HG03432 (cell line): Measurements from ENCODE around the gene NT5DC4.
"Not testable (repeated sequence)": the region's sequence is repeated elsewhere in the genome, so short reads cannot be mapped to it uniquely, and the experiment has no call there.

Experiments used
- ATAC-seq: cut with Tn5 transposase; IDR thresholded peaks from one replicate; pipeline ENCODE4 v1.9.1; 2021; ENCODE audit warnings: mild to moderate bottlenecking, moderate library complexity; ENCODE audit not compliant: unreplicated experiment

NT5DC4 gene

DNA sequence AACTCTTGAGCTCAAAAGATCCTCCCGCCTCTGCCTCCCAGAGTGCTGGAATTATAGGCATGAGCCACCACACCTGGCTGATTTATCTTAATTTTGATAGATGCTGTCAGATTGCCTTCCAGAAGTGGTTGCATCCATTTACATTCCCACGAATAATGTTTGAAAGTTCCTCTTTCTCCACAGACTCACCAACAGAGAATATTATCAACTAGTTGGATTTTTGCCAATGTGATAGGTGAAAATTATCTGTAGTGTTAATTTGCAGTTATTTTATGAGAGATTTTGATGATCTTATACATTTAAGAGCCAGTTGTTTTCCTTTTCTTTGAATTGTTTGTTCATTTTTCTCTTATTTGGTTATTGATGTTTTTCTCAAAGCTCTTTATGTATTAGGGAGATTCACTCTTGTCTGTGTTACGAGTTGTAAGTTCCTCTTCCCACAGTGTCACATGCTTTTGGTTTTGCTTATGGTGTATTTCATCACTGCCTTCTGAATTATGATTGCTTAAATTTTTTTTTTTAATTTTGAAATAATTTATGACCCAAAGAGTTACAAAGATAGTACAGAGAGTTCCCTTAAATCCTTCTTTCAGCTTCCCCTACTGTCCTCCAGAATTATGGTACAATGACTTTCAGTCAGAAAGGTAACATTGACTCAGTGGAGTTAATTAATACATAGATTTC is 20.7 kb upstream of the NT5DC4 start:
- ATAC-seq: no peak

DNA sequence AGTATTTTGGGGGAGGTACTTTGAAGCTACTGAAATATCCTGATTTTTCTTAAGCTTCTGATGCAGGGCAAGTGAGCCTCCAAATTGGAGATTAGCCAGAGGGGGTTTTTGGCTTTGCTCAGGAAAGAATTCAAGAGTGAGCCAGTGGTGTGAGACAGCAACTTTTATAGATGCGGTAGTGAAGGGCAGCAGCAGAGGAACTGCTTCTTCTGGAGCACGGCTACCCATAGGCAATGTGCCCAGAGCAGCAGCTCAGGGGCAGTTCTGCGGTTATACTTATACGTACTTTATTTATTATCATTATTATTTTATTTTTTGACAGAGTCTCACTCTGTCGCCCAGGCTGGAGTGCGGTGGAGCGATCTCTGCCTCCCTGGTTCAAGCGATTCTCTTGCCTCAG is 19.8 kb upstream of the NT5DC4 start:
- no peak for ATAC-seq

DNA sequence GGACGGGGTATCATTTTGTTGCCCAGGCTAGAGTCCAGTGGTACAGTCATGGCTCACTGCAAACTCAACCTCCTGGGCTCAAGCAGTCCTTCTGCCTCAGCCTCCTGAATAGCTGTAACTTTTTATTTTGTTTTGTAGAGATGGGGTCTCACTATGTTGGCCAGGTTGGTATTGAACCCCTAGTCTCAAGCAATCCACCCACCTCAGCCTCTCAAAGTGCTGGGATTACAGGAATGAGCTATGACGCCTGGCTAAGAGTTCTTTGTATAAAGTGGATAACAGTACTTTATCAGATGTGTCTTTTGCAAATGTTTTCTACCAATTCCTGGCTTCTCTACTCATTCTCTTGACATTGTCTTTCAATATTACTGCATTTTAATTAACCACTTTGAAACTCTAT is 17.1 kb upstream of the NT5DC4 start:
- no peak for ATAC-seq

DNA sequence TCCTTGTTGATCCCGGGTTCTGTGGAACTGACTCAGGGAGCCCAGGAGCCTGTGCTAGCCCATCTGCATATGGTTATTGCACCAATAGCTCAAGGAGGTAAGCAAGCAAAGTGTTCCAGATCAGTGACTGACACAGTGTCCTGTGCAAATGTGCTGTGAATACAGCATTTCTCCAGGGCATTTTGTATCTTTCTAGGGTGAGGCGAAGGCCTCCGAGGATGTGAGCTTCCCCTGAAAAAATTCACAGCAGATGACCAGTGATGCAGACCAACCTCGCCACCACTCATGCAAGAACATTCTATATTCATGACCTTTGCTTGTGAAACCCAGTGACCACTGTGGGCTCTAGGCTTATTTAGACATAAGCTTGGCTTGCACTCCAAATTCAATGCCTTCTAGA is 15.2 kb upstream of the NT5DC4 start:
- ATAC-seq: no peak

DNA sequence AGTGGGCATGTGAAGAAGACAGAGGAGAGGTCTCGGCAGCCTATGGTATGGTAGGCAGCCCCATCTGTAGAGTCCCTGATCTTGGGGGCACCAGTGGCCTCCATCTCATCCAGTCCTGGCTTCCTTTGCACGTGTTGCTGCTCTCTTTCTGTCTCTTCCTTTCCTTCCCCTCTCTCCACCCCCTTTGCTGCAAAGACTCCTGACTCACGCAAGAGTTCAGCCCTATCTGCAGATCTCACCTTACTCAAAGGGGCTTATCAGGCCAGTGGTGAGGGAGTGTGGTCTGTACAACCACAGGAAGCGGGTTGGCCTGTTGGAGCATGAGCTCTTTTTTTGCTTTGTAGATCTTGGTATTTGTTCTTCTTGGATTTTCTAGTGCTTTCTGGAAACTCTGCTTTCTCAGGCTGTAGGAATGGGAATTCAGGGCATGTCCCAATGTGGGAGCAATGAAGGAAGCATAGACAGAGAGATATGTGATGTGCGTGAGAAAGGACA is 14.6 kb upstream of the NT5DC4 start:
- ATAC-seq: peak; percentile 50

DNA sequence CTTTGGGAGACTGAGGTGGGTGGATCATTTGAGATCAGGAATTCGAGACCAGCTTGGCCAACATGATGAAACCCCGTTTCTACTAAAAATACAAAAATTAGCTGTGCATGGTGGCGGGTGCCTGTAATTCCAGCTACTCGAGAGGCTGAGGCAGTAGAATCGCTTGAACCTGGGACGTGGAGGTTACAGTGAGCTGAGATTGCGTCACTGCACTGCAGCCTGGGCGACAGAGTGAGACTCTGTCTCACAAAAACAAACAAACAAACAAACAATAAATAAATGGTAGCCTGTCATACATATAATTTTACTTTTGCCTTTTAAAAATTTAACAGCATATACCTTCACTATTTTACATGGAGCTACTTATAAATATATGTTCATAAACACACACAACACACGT is 13.9 kb upstream of the NT5DC4 start:
- not testable (repeated sequence) for ATAC-seq

DNA sequence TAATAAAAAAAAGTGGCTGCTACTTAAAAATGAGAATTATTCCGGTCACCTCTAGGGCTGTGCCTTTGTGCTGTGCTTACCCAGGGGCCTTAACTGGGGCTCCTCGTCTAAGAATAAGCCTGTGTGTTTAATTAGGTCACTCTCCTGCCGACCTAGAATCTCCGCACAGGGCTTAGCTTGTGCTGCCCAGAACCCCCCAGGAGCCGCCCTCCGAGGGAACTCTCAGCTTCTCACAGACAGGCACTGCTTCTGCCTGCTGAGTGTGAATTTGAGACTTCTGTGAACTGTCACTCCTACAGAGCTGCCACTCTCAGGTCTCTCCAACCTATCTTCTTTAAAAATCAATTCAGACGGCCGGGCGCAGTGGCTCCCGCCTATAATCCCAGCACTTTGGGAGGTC is 11.9 kb upstream of the NT5DC4 start:
- no peak for ATAC-seq

DNA sequence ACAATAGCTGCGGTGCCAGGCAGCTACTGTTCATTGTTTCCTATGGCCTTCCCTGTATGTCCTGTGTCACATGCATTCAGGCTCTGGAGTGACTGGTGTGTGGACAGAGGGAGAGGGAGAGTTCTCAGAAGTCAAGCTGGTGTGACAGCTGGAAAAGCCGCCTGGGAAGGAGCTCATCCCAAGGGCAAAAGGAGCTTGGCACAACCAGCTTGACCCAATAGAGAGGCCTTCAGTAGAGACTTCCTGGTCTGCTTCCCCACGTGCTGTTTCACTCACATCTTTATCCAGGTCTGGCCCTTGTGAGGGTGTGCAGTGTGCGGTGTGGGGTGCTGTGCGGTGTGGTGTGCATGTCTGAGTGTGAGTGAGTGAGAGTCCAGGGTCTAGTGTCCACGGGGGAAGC is 11.1 kb upstream of the NT5DC4 start:
- no peak for ATAC-seq

DNA sequence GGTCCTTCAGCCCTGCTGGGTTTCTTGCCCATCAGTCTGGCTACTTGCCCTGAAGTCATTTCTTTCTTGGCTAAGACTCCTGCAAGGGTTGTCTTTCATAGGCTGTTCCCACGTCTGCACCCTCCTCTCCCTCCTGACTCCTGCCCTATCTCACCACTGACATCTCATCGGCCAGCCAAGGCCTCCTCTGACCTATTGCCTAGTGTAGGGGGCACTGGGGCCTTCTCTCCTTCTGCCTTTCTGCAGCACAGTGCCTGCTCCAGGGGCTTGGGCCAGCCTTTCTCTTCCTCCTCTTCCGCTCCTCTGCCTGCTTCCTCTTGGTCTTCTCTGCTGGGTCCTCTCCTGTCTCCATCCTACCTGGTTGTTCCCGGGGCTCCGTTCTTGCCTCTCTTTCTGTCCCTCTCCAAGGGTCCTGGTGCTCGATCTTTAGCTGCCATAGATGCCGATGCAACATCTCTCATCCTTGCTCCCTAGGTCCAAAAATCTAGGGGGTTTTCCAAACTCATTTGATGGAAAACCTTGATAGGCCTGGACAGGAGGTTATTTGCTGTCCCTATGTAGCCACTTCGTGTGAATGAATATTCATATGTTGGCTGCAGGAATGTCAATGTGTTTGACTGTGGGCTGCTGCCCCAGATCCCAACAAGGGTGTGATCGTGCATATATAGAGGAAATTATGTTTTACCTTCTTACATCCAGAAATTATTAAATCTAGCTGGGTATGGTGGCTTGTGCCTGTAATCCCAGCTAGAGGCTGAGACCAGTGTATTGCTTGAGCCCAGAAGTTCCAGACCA is 9.7 kb upstream of the NT5DC4 start:
- ATAC-seq: no peak

DNA sequence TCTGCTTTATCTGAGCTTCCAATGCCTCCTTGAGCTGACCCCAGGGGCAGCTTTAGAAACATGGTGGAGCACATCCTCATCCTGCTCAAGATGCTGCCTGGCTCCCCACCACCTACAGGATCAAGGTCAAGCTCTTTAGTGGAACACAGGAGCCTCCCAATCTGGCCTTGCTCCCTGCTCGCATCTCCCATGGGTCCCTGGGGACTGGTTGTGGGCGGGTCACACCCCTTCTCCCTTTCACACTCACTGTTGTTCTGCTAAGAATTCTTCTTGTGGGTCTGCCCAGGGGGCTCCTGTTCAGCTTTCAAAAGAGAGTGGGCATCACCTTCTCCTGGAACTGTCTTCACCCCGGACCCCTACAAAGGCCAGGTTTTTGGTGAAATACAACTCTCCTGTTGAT is 8.4 kb upstream of the NT5DC4 start:
- no peak for ATAC-seq

DNA sequence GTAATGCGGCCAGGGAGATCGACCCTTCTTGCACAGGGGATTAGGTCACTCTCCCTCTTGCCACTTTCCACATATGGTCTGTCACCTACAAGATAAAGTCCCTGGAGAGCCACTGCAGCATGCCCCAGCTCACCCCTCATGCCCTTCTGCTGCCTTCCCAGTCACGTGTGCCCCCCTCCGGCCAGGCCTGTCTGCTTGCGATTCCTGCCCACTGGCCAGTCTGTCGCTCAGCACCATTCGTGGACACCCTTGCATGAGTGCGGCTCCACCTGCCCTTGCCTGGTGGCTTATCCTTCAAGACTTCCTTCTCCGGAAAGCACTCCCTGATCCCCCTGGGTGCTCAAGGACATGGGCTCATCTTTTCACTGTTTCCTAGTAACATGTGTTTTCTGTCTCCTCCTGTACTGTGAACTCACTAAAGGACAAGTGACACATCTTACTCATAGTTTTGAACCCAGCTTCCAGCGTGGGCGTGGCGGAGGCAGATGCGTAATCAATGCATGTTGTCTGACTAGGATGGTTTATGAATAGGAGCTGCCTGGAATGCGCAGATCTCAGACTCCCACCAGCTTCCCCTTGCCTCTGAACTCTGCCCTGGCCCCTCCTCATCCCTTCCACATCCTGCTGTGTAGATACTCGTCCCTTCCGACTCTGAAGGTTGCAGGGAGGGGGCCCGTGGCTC is 7.8 kb upstream of the NT5DC4 start:
- ATAC-seq: no peak

DNA sequence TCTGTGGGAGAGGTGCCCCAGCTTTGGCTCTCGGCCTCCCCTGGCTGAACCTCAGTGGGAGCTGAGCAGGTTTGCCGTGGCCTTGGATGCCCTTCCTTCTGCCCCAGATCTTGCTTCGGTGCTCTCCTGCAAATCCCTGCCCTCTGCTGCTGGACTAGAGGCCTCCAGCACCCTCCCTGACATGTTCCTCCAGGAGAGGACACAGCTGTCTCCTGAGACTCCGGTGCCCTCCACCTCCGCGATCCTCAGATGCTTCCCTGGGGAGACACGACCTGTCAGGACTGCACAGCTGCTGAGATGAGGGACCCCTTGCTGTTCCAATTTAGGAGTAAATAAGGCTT is 7.3 kb upstream of the NT5DC4 start:
- ATAC-seq: no peak

DNA sequence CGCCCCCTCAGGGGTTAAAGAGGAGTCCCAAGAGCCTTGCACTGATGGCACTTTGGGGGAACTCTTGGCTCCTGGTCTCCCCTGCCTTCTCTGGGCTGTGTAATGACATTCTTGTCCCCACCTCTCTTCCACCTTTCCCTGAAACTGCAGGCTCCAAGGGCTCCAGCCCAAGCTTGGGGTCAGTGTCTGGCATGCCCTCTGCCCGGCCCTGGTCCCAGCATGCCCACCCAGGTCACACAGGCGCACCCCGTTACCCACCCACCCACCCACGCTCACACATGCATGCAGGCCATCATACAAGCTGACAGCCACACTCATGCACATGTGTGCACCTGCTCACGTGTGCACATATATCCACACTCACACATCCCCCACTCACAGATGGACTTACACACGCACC is 6.9 kb upstream of the NT5DC4 start:
- ATAC-seq: no peak

DNA sequence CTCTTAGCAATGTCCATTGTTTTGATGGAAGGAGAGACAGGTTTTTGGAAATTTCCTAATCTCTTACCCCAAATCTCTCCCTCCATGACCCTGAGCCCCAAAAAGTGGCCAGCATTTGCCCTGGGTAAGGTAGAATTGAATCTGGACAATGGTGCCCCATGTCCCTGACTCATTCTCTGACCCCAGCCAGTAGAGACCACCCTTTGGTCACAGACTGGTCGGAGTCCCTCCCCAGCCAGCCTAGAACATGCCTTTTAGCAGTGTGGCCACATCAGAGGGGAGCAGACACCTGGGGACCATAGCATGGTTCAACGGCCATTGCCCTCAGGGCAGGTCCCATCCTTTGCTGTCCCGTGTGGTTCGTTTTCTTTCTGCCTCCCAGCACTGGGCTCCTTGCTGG is 6.5 kb upstream of the NT5DC4 start:
- ATAC-seq: no peak

DNA sequence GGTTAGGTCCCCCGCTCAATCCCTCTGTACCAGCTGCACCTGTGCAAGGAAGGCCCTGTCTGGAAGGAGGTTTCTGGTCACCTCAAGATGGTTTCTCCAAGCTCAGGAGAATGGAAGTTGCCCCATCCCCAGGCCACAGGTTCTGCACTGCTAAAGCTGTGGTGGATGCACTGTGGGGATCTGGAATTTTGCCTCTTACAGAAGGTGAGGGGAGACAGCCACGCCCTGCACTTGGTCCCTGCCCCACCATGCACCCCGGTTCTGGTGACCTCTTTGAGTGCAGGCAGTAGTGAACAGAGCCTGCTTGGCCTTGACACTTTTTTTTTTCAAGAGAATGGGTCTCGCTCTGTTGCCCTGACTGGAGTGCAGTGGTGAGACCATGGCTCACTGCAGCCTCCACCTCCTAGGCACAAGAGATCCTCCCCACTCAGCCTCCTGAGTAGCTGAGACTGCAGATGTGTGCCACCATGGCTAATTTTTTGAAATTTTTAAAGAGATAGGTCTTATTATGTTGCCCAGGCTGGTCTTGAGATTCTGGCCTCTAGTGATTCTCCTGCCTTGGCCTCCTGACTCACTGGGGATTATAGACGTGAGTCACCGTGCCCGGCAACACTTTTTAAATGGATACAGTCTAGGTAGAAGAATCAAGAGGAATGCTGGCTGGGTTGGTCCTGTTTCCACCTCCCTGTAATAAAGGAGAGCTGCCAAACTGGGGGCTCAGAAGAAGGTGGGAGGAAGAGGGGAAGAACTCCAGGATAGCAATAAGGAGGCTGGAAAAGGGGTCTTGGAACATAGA is 5.8 kb upstream of the NT5DC4 start:
- no peak for ATAC-seq

DNA sequence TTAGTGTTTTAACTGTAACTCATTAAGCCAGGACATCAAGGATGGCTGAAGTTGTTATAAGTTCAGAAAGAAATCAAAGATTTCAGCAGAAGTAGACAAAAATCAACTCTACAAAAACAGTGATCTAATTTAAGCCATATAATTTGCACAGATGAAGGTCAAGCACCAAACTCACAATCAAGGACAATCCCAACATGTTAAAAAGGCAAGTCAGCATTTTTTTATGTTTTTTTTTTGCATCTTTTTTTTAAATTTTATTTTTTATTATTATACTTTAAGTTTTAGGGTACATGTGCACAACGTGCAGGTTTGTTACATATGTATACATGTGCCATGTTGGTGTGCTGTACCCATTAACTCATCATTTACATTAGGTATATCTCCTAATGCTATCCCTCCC is 4.7 kb upstream of the NT5DC4 start:
- not testable (repeated sequence) for ATAC-seq

DNA sequence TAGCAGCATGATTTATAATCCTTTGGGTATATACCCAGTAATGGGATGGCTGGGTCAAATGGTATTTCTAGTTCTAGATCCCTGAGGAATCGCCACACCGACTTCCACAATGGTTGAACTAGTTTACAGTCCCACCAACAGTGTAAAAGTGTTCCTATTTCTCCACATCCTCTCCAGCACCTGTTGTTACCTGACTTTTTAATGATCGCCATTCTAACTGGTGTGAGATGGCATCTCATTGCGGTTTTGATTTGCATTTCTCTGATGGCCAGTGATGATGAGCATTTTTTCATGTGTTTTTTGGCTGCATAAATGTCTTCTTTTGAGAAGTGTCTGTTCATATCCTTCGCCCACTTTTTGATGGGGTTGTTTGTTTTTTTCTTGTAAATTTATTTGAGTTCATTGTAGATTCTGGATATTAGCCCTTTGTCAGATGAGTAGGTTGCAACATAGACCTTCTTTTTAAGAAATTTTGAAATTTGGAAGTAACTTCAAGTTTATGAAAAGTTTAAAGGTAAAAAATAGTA is 3.9 kb upstream of the NT5DC4 start:
- ATAC-seq: not testable (repeated sequence)

DNA sequence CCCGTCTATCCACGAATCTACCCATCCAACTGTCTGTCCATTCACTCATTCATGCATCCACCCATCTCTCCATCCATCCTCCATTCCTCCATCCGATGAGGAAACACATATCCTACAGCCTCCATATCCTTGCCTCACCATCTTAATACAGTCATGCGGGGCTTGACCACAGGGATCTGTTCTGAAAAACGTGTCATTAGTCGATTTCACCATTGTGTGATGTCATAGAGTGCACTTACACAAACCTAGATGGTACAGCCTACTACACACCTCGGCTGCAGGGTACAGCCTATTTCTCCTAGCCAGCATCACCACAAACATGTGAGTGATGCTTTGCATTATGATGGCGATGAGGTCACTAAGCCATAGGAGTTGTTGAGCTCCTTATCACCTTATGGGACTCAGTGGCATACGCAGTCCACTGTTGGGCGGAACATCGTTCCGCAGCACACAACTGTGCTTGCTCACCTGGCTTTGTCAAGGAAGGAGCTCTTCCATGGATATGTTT is 1.9 kb upstream of the NT5DC4 start:
- no peak for ATAC-seq

DNA sequence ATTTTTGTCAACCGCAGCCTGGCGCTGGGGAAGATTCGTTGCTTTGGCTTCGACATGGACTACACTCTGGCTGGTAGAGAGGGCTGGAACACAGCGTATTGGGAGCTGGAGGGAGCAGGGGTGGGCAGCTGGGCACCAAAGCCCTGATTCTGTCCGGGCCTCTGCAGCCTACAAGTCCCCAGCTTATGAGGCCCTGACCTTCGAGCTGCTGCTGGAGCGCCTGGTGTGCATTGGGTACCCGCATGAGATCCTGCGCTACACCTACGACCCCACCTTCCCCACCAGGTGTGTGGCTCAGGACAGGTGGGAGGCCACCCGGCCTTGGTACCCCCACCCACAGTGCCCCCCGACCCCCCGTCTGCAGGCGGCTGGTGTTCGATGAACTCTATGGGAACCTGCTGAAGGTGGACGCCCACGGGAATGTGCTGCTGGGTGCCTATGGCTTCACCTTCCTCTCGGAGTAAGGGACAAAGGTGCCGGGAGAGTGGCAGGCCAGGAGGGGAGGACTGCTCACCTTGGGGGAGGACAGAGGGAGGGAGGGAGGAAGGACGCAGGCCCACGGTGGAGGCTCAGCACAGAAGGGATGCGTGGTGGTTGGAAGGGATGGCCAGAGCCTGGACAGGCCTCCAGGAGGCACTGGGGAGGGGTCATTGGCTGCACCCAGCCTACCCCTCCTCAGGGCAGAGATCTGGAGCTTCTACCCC is 1.2 kb downstream of the NT5DC4 start:
- ATAC-seq: no peak
